ENCODE measurements around the gene LTB4R2. TPM values are rescaled to one million over a fixed set of nuclear protein-coding genes. Genes with fewer than 3 reads are reported as not detected.

The LTB4R2 gene

GRCh38 chr14:24361326-24361725 lies 51.4 kb downstream of the LTB4R2 start:
- H3K9ac ChIP-seq (ENCODE audit: low read length), result no peak overlapping the region
- H2AK5ac ChIP-seq (ENCODE audit: low read length), result no peak overlapping the region
- H3K4me1 ChIP-seq (ENCODE audit: control insufficient read depth, low read depth, low read length), result peaks cover 2% of the 10 kb centered on the region
- H3K79me1 ChIP-seq (ENCODE audit: low read length), result no peaks in the 10 kb centered on the region
- H3K27me3 ChIP-seq (ENCODE audit: insufficient read depth, low read length, poor library complexity), result no peaks in the 10 kb centered on the region
- no peak overlapping the region for H3K23ac ChIP-seq (ENCODE audit: low read length)
- H2BK15ac ChIP-seq (replicated peaks; ENCODE audit: low read depth), result no peak overlapping the region
- no peak overlapping the region for H3K4me3 ChIP-seq (ENCODE audit: low read length)
- no peak overlapping the region for H3K27ac ChIP-seq (ENCODE audit: low read depth, low read length)
- H3K4ac ChIP-seq (ENCODE audit: low read depth, low read length), result no peak overlapping the region
- H4K5ac ChIP-seq (ENCODE audit: low read length), result no peak overlapping the region
- H3K56ac ChIP-seq (ENCODE audit: low read length), result no peak overlapping the region
- no peak overlapping the region for H4K8ac ChIP-seq (ENCODE audit: low read depth, low read length)
- H2BK5ac ChIP-seq (ENCODE audit: low read length), result no peak overlapping the region
- no peak overlapping the region for H2BK120ac ChIP-seq (ENCODE audit: low read depth, low read length)
- H3K18ac ChIP-seq (ENCODE audit: low read length), result no peak overlapping the region
- no peaks in the 10 kb centered on the region for H3K36me3 ChIP-seq (ENCODE audit: control insufficient read depth, insufficient read depth, low read length)
- no CpG with 5 or more reads among the region's 2 CpGs for WGBS (ENCODE audit: extremely low coverage, insufficient coverage, low lambda C conversion rate)
- H3K4me2 ChIP-seq (ENCODE audit: low read length), result no peak overlapping the region
- H3K79me2 ChIP-seq (ENCODE audit: control insufficient read depth, insufficient read depth, low read length), result no peaks in the 10 kb centered on the region
- no peak for DNase-seq

Small RNAs within 50 kb of the gene (small RNA-seq; reads per million reads assigned to genes)
- not detected for gene RF00026 (ENCODE audit: insufficient read depth)

Measured in mesendoderm (in vitro differentiated cells).